IMR-90 (cell line): ENCODE results near the gene AJM1. TPM values are rescaled to one million over a fixed set of nuclear protein-coding genes. Genes with fewer than 3 reads are reported as not detected.

Source experiments
- ATAC-seq: fragments of 200-7000 bp; cut with Tn5 transposase; 2 replicates; pipeline ENCODE4 v1.9.1; 2020; ENCODE audit warnings: low read depth, mild to moderate bottlenecking, moderate library complexity
- BruUV-seq: library from RNA; stranded (reverse); fragments of 400-500 nt; replicated peaks from 2 replicates; lab custom pipeline; 2021; lab: Mats Ljungman, UMichigan
- CTCF ChIA-PET: fragments of 300-600 bp; formaldehyde crosslinking; extraction: SDS; loops from one replicate; lab custom pipeline; 2021; ENCODE audit warnings: antibody characterized with exemption; lab: Yijun Ruan, JAX
- POLR2A ChIA-PET: fragments of 300-600 bp; sonication (Branson Sonifier 250); formaldehyde crosslinking; loops from one replicate; lab custom pipeline; 2022; ENCODE audit warnings: antibody characterized with exemption; ENCODE audit not compliant: unreplicated experiment; lab: Charles Lee
- DNase-seq: peaks from one replicate; pipeline ENCODE4 v3.0.0; 2013
- H2AFZ ChIP-seq: replicated peaks from 2 replicates; pipeline ENCODE3; 2013; ENCODE audit warnings: low read length, mild to moderate bottlenecking; ENCODE audit not compliant: poor library complexity
- H2AK5ac ChIP-seq: 2 replicates; pipeline ENCODE4 v1.6.1; 2013; ENCODE audit warnings: low read depth, low read length, inconsistent platforms
- H2AK9ac ChIP-seq: replicated peaks from 2 replicates; pipeline ENCODE3; 2013; ENCODE audit warnings: mild to moderate bottlenecking, low read depth, low read length, moderate library complexity; ENCODE audit not compliant: poor library complexity
- H2BK120ac ChIP-seq: 2 replicates; pipeline ENCODE4 v1.6.1; 2013; ENCODE audit warnings: low read depth, low read length, inconsistent platforms
- H2BK15ac ChIP-seq: 3 replicates; pipeline ENCODE4 v1.6.1; 2013; ENCODE audit warnings: low read depth, low read length, inconsistent platforms
- H2BK20ac ChIP-seq: 2 replicates; pipeline ENCODE4 v1.6.1; 2013; ENCODE audit warnings: low read depth, mild to moderate bottlenecking, inconsistent platforms, low read length, moderate library complexity
- H2BK5ac ChIP-seq: 2 replicates; pipeline ENCODE4 v1.6.1; 2013; ENCODE audit warnings: mild to moderate bottlenecking, low read depth, low read length, inconsistent platforms; ENCODE audit not compliant: poor library complexity, severe bottlenecking
- H3K14ac ChIP-seq: replicated peaks from 2 replicates; pipeline ENCODE4 v1.6.1; 2013; ENCODE audit warnings: low read depth, low read length, inconsistent platforms
- H3K18ac ChIP-seq: 2 replicates; pipeline ENCODE4 v1.6.1; 2013; ENCODE audit warnings: low read depth, low read length, control low read depth
- H3K23ac ChIP-seq: 2 replicates; pipeline ENCODE4 v1.6.1; 2013; ENCODE audit warnings: low read depth, low read length, inconsistent platforms
- H3K27ac ChIP-seq: 2 replicates; pipeline ENCODE4 v1.5.1; 2013; ENCODE audit warnings: mild to moderate bottlenecking, control low read depth, low read length; ENCODE audit not compliant: insufficient read depth
- H3K27me3 ChIP-seq: 2 replicates; pipeline ENCODE4 v1.6.1; 2013; ENCODE audit warnings: low read length; ENCODE audit not compliant: control insufficient read depth, insufficient read depth
- H3K36me3 ChIP-seq: 2 replicates; pipeline ENCODE4 v1.6.1; 2013; ENCODE audit warnings: low read length, mixed read lengths; ENCODE audit not compliant: control insufficient read depth, insufficient read depth
- H3K4ac ChIP-seq: 2 replicates; pipeline ENCODE4 v1.6.1; 2013; ENCODE audit warnings: low read depth, low read length, inconsistent platforms
- H3K4me1 ChIP-seq: 2 replicates; pipeline ENCODE4 v1.6.1; 2013; ENCODE audit warnings: low read length, mixed read lengths; ENCODE audit not compliant: control insufficient read depth, insufficient read depth
- H3K4me2 ChIP-seq: 2 replicates; pipeline ENCODE4 v1.6.1; 2013; ENCODE audit warnings: low read depth, mild to moderate bottlenecking, control low read depth, low read length, moderate library complexity
- H3K4me3 ChIP-seq: 2 replicates; pipeline ENCODE4 v1.5.1; 2013; ENCODE audit warnings: low read depth, mild to moderate bottlenecking, control low read depth, low read length, moderate library complexity; ENCODE audit not compliant: insufficient read depth
- H3K56ac ChIP-seq: 2 replicates; pipeline ENCODE4 v1.6.1; 2013; ENCODE audit warnings: low read length, inconsistent platforms; ENCODE audit not compliant: insufficient read depth; ENCODE audit errors: extremely low read depth
- H3K79me1 ChIP-seq, 2 experiments: 2 replicates each; pipeline ENCODE4 v1.6.1; 2013; ENCODE audit warnings: low read length in 2 of 2, inconsistent platforms in 1 of 2, low read depth in 1 of 2
- H3K9ac ChIP-seq: 2 replicates; pipeline ENCODE4 v1.6.1; 2013; ENCODE audit warnings: low read depth, low read length, control low read depth
- H3K9me1 ChIP-seq: 2 replicates; pipeline ENCODE4 v1.6.1; 2013; ENCODE audit warnings: low read length, inconsistent platforms; ENCODE audit not compliant: insufficient read depth
- H3K9me3 ChIP-seq: 2 replicates; pipeline ENCODE4 v1.6.1; 2013; ENCODE audit warnings: low read length; ENCODE audit not compliant: control insufficient read depth, insufficient read depth
- H4K20me1 ChIP-seq: 2 replicates; pipeline ENCODE4 v1.6.1; 2013; ENCODE audit warnings: low read length, inconsistent platforms; ENCODE audit not compliant: insufficient read depth
- H4K5ac ChIP-seq: 2 replicates; pipeline ENCODE4 v1.6.1; 2013; ENCODE audit warnings: mild to moderate bottlenecking, low read depth, low read length, control low read depth
- H4K8ac ChIP-seq, 2 experiments: 2 replicates each; pipeline ENCODE4 v1.6.1; 2013; ENCODE audit warnings: low read depth in 2 of 2, low read length in 2 of 2, control low read depth in 1 of 2, inconsistent platforms in 1 of 2
- H4K91ac ChIP-seq: 2 replicates; pipeline ENCODE4 v1.6.1; 2013; ENCODE audit warnings: low read depth, low read length, inconsistent platforms; ENCODE audit not compliant: insufficient read depth
- BHLHE40 ChIP-seq: fragments of 150-350 bp; IDR thresholded peaks from 2 replicates; pipeline ENCODE4 v1.6.1; 2016; ENCODE audit warnings: mild to moderate bottlenecking, low read depth, low read length
- CEBPB ChIP-seq: IDR thresholded peaks from 2 replicates; pipeline ENCODE4 v1.6.1; 2012; ENCODE audit warnings: low read depth, low read length, improper control_type of control experiment
- CHD1 ChIP-seq: IDR thresholded peaks from 2 replicates; pipeline ENCODE4 v1.6.1; 2012; ENCODE audit warnings: low read depth, low read length, improper control_type of control experiment
- CTCF ChIP-seq: conservative IDR thresholded peaks from 2 replicates; pipeline ENCODE4 v1.5.1; 2012; ENCODE audit warnings: mild to moderate bottlenecking, low read depth, low read length, improper control_type of control experiment
- FOS ChIP-seq: fragments of 150-350 bp; IDR thresholded peaks from 2 replicates; pipeline ENCODE4 v1.6.1; 2016; ENCODE audit warnings: low read depth, low read length
- MAFK ChIP-seq: IDR thresholded peaks from 2 replicates; pipeline ENCODE4 v1.6.1; 2012; ENCODE audit warnings: low read depth, low read length, improper control_type of control experiment
- MAZ ChIP-seq: IDR thresholded peaks from 2 replicates; pipeline ENCODE4 v1.6.1; 2012; ENCODE audit warnings: low read depth, mild to moderate bottlenecking, low read length, improper control_type of control experiment, moderate library complexity, borderline replicate concordance
- MXI1 ChIP-seq: IDR thresholded peaks from 2 replicates; pipeline ENCODE4 v1.6.1; 2012; ENCODE audit warnings: low read depth, mild to moderate bottlenecking, low read length, moderate library complexity, borderline replicate concordance
- NFE2L2 ChIP-seq: fragments of 150-350 bp; IDR thresholded peaks from 2 replicates; pipeline ENCODE4 v1.6.1; 2016; ENCODE audit warnings: low read depth, mild to moderate bottlenecking, low read length
- RAD21 ChIP-seq: IDR thresholded peaks from 2 replicates; pipeline ENCODE4 v1.6.1; 2012; ENCODE audit warnings: low read length, improper control_type of control experiment
- RCOR1 ChIP-seq: IDR thresholded peaks from 2 replicates; pipeline ENCODE4 v1.6.1; 2012; ENCODE audit warnings: mild to moderate bottlenecking, low read length, improper control_type of control experiment; ENCODE audit not compliant: insufficient replicate concordance
- RFX5 ChIP-seq: IDR thresholded peaks from 2 replicates; pipeline ENCODE4 v1.8.0; 2012; ENCODE audit warnings: low read depth, mild to moderate bottlenecking, low read length, moderate library complexity
- SMC3 ChIP-seq: fragments of 150-350 bp; IDR thresholded peaks from 2 replicates; pipeline ENCODE4 v1.6.1; 2016; ENCODE audit warnings: low read depth, mild to moderate bottlenecking, antibody characterized with exemption, low read length, moderate library complexity
- WGBS, 2 experiments: methylation state at CpG; one replicate each; pipeline versions ENCODE4 v1.1.5 to v1.1.7; 2013; ENCODE audit warnings: missing lambda C conversion rate in 2 of 2; ENCODE audit not compliant: insufficient read length in 1 of 2; ENCODE audit errors: extremely low coverage in 2 of 2; 5-methylcytosine and 5-hydroxymethylcytosine counted together
- dilution Hi-C: fragments of 300-500 bp; cut with HindIII; formaldehyde crosslinking; loops from one replicate; pipeline ENCODE4 v1.14.3; 2018; ENCODE audit warnings: low sequenced_read_pairs; ENCODE audit not compliant: unreplicated experiment
- in situ Hi-C: fragments of 300-500 bp; cut with MboI; formaldehyde crosslinking; loops from 3 replicates; pipeline ENCODE4 v1.14.3; 2019; ENCODE audit warnings: low sequenced_read_pairs, inconsistent platforms, mixed read lengths
- intact Hi-C: fragments of 100-400 bp; cut with micrococcal nuclease; formaldehyde crosslinking; loops from 2 replicates; pipeline ENCODE4 v1.10.0; 2022
- polyA plus RNA-seq, 3 experiments: library from polyadenylated mRNA; depleted of rRNA; stranded (reverse); fragments of >200 nt; gene quantifications; 2 replicates each; pipeline ENCODE4 v1.2.3, GENCODE V29; 2012; ENCODE audit warnings: low replicate concordance in 1 of 3
- total RNA-seq: library from RNA; depleted of rRNA; stranded (reverse); fragments of >200 nt; gene quantifications from 2 replicates; pipeline ENCODE4 v1.2.3, GENCODE V29; 2012
- TF ChIP-seq, protein P1 (sequence below): fragments of 150-350 bp; IDR thresholded peaks from 2 replicates; pipeline ENCODE4 v1.6.1; 2017; ENCODE audit warnings: mild to moderate bottlenecking, antibody characterized with exemption, low read length, low read depth

The AJM1 gene
- total and polyA plus RNA-seq, 2 of the 4 experiments (the other 2 are of a cell fraction) = 0.18 to 1.5 TPM

DNA sequence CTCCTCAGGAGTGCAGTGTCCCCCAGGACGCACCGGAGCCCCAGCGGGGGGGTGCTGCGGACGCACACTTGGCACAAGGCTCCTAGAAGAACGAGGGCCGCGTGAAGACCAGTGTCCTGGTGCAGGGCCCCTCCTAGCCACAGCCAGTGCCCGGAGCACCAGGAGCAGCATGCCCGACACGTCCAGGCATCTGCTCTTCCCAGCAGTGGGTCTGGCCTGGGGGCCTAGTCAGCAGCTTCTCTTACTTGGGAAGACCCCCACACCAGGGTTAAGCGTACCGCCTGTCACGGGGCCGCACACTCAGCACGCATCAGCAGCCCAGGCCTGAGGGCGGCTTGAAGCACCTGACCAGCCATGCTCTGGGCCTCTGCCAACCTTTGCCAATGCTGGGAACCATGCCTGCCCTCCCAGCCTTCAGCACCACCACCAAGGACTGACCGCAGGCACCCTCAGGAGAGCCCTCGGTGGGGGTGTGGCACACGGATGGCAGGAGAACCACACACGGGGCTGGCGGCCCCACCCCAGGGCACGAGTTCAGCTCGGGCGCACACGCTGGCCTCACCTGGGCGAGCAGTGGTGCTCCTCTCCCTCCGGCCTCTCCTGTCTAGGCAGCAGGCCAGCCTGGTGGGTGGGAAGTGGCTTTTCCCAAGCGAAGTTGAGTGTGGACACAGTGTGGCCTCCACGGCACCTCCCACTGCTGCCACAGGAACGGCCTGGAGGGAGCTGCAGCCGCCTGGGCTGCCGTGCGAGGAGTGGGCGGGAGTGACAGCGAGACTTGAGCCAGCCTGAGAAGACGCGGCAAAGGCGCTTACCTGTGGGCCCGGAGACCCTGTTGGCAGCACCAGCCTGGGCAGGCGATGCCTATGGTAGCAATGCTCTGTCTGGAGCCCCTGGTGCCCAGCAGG, 12.0 kb upstream of the AJM1 start:
- no peak overlapping the region for H2BK5ac ChIP-seq
- no peak overlapping the region for H2BK120ac ChIP-seq
- H4K5ac ChIP-seq = no peak overlapping the region
- ATAC-seq (no peak), DNase-seq (no peak)
- no peak overlapping the region for H2AK5ac ChIP-seq
- no peak overlapping the region for H4K91ac ChIP-seq
- H3K9me1 ChIP-seq = no peaks in the 10 kb centered on the region
- intact Hi-C loops = no loop called here
- no peaks in the 10 kb centered on the region for H3K4me1 ChIP-seq
- no peak overlapping the region for H3K4me3 ChIP-seq
- no peak overlapping the region for H2AK9ac ChIP-seq
- H2BK20ac ChIP-seq = no peak overlapping the region
- peaks cover 3% of the 10 kb centered on the region in 2 experiments; a peak in 1 of 4 replicates for H3K79me1 ChIP-seq
- dilution Hi-C loops = no loop called here
- no peaks in the 10 kb centered on the region; the same call in 1 of the 2 replicates for H4K20me1 ChIP-seq
- no peak overlapping the region for H3K9ac ChIP-seq
- no peak overlapping the region for H3K4ac ChIP-seq
- H3K14ac ChIP-seq = no peak overlapping the region
- no peaks in the 10 kb centered on the region for H3K27me3 ChIP-seq
- no peak overlapping the region for H3K4me2 ChIP-seq
- peaks cover 61% of the 10 kb centered on the region for H3K36me3 ChIP-seq
- BruUV-seq = no TSS peak
- H3K27ac ChIP-seq = no peak overlapping the region
- in situ Hi-C loops = no loop called here
- 91% methylated on average over 23 of the region's 41 CpGs; no CpG with 5 or more reads in 1 of the 2 experiments for WGBS, 2 experiments
- H2AFZ ChIP-seq = no peak overlapping the region
- ChIA-PET CTCF (interaction anchor here (0.5 kb wide), 1 partner anchor 53 kb away, joined by 3 read pairs; no protein-coding TSS in a partner anchor), POLR2A (no interaction called here)
- H3K23ac ChIP-seq = no peak overlapping the region
- no peak overlapping the region for H2BK15ac ChIP-seq
- no peak overlapping the region for H4K8ac ChIP-seq
- H3K9me3 ChIP-seq = no peaks in the 10 kb centered on the region
- no peak overlapping the region for H3K18ac ChIP-seq
- no peak overlapping the region for H3K56ac ChIP-seq
- TF ChIP-seq, protein P1, sequence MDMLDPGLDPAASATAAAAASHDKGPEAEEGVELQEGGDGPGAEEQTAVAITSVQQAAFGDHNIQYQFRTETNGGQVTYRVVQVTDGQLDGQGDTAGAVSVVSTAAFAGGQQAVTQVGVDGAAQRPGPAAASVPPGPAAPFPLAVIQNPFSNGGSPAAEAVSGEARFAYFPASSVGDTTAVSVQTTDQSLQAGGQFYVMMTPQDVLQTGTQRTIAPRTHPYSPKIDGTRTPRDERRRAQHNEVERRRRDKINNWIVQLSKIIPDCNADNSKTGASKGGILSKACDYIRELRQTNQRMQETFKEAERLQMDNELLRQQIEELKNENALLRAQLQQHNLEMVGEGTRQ = no peak
- TF ChIP-seq MAZ (no peak), RAD21 (no peak), RCOR1 (no peak), MXI1 (no peak), BHLHE40 (no peak), CHD1 (no peak), SMC3 (no peak), RFX5 (no peak), FOS (no peak), CEBPB (no peak), CTCF (no peak), MAFK (no peak), NFE2L2 (no peak)
